ENCODE data around the gene EGR1. TPM values are rescaled to one million over a fixed set of nuclear protein-coding genes. Genes with fewer than 3 reads are reported as not detected.

Gene EGR1
- 21.4 TPM for total RNA-seq

- peak within 1 kb of the TSS; percentile 87 to 93 (median 90) for H3K4me3 ChIP-seq (ENCODE audit: low read length in 3 of 3)
- H3K4me1 ChIP-seq (ENCODE audit: control insufficient read depth in 3 of 3, insufficient read depth in 3 of 3, low read length in 3 of 3) = peaks cover 37 to 50% (median 44%) of the 10 kb centered on the region in 3 donors
- H3K27me3 ChIP-seq (ENCODE audit: control insufficient read depth in 3 of 3, insufficient read depth in 3 of 3, low read length in 3 of 3) = peaks cover 0 to 7% (median 3%) of the 10 kb centered on the region in 3 donors
- peak within 1 kb of the TSS; percentile 92 to 99 (median 92) for H3K9ac ChIP-seq (ENCODE audit: low read depth in 1 of 3, low read length in 3 of 3)
- peaks cover 7 to 11% (median 11%) of the 10 kb centered on the region in 3 donors for H3K36me3 ChIP-seq (ENCODE audit: control insufficient read depth in 3 of 3, insufficient read depth in 3 of 3, low read length in 3 of 3)
- peak within 1 kb of the TSS; percentile 98 for H3K27ac ChIP-seq (ENCODE audit: low read depth, low read length)
- no peaks in the 10 kb centered on the region for H3K9me3 ChIP-seq (ENCODE audit: control insufficient read depth in 3 of 3, low read length in 3 of 3)
Measured at GRCh38 chr5:138465261-138466124, at the start of gene EGR1. Gene EGR1 (plus strand): TSS chr5:138465479. CDS start chr5:138465762, 283 bp downstream.

- no peaks in the 10 kb centered on the region for H3K27me3 ChIP-seq (ENCODE audit: control insufficient read depth in 3 of 3, insufficient read depth in 3 of 3, low read length in 3 of 3)
- no peak overlapping the region for H3K27ac ChIP-seq (ENCODE audit: low read depth, low read length)
- no peaks in the 10 kb centered on the region for H3K9me3 ChIP-seq (ENCODE audit: control insufficient read depth in 3 of 3, low read length in 3 of 3)
- H3K4me3 ChIP-seq (ENCODE audit: low read length in 3 of 3) = no peak overlapping the region
- no peaks in the 10 kb centered on the region for H3K4me1 ChIP-seq (ENCODE audit: control insufficient read depth in 3 of 3, insufficient read depth in 3 of 3, low read length in 3 of 3)
- H3K36me3 ChIP-seq (ENCODE audit: control insufficient read depth in 3 of 3, insufficient read depth in 3 of 3, low read length in 3 of 3) = peaks cover 59 to 71% (median 68%) of the 10 kb centered on the region in 3 donors
- H3K9ac ChIP-seq (ENCODE audit: low read depth in 1 of 3, low read length in 3 of 3) = no peak overlapping the region
Measured at GRCh38 chr5:138418444-138418843, 46.8 kb upstream of the EGR1 start.

GRCh38 chr5:138425079-138425478, 40.2 kb upstream of the EGR1 start:
- H3K27ac ChIP-seq (ENCODE audit: low read depth, low read length) = no peak overlapping the region
- no peak overlapping the region for H3K9ac ChIP-seq (ENCODE audit: low read depth in 1 of 3, low read length in 3 of 3)
- H3K4me3 ChIP-seq (ENCODE audit: low read length in 3 of 3) = no peak overlapping the region
- no peaks in the 10 kb centered on the region for H3K4me1 ChIP-seq (ENCODE audit: control insufficient read depth in 3 of 3, insufficient read depth in 3 of 3, low read length in 3 of 3)
- H3K36me3 ChIP-seq (ENCODE audit: control insufficient read depth in 3 of 3, insufficient read depth in 3 of 3, low read length in 3 of 3) = peaks cover 36 to 87% (median 80%) of the 10 kb centered on the region in 3 donors
- no peaks in the 10 kb centered on the region for H3K9me3 ChIP-seq (ENCODE audit: control insufficient read depth in 3 of 3, low read length in 3 of 3)
- H3K27me3 ChIP-seq (ENCODE audit: control insufficient read depth in 3 of 3, insufficient read depth in 3 of 3, low read length in 3 of 3) = no peaks in the 10 kb centered on the region

GRCh38 chr5:138435943-138436342, 29.3 kb upstream of the EGR1 start:
- H3K9me3 ChIP-seq (ENCODE audit: control insufficient read depth in 3 of 3, low read length in 3 of 3) = no peaks in the 10 kb centered on the region
- peaks cover 37 to 48% (median 46%) of the 10 kb centered on the region in 3 donors for H3K36me3 ChIP-seq (ENCODE audit: control insufficient read depth in 3 of 3, insufficient read depth in 3 of 3, low read length in 3 of 3)
- H3K4me1 ChIP-seq (ENCODE audit: control insufficient read depth in 3 of 3, insufficient read depth in 3 of 3, low read length in 3 of 3) = peaks cover 10 to 14% (median 11%) of the 10 kb centered on the region in 3 donors
- no peak overlapping the region for H3K4me3 ChIP-seq (ENCODE audit: low read length in 3 of 3)
- H3K9ac ChIP-seq (ENCODE audit: low read depth in 1 of 3, low read length in 3 of 3) = no peak overlapping the region
- H3K27ac ChIP-seq (ENCODE audit: low read depth, low read length) = no peak overlapping the region
- H3K27me3 ChIP-seq (ENCODE audit: control insufficient read depth in 3 of 3, insufficient read depth in 3 of 3, low read length in 3 of 3) = no peaks in the 10 kb centered on the region

GRCh38 chr5:138438003-138438723, 27.1 kb upstream of the EGR1 start:
- Histone ChIP-seq H3K4me3 (ENCODE audit: low read length in 3 of 3) (peak overlapping the region; percentile 49 to 64 (median 60)), H3K27me3 (ENCODE audit: control insufficient read depth in 3 of 3, insufficient read depth in 3 of 3, low read length in 3 of 3) (no peaks in the 10 kb centered on the region), H3K27ac (ENCODE audit: low read depth, low read length) (no peak overlapping the region), H3K9ac (ENCODE audit: low read depth in 1 of 3, low read length in 3 of 3) (peak overlapping the region in 2 of 3 donors; percentile 61 to 70), H3K36me3 (ENCODE audit: control insufficient read depth in 3 of 3, insufficient read depth in 3 of 3, low read length in 3 of 3) (peaks cover 24 to 31% (median 29%) of the 10 kb centered on the region in 3 donors), H3K4me1 (ENCODE audit: control insufficient read depth in 3 of 3, insufficient read depth in 3 of 3, low read length in 3 of 3) (peaks cover 10 to 14% (median 11%) of the 10 kb centered on the region in 3 donors), H3K9me3 (ENCODE audit: control insufficient read depth in 3 of 3, low read length in 3 of 3) (no peaks in the 10 kb centered on the region)

- H3K27ac ChIP-seq (ENCODE audit: low read depth, low read length) = no peak within 1 kb of the TSS
- H3K27me3 ChIP-seq (ENCODE audit: control insufficient read depth in 3 of 3, insufficient read depth in 3 of 3, low read length in 3 of 3) = no peaks in the 10 kb centered on the region
- peaks cover 19 to 25% (median 22%) of the 10 kb centered on the region in 3 donors for H3K36me3 ChIP-seq (ENCODE audit: control insufficient read depth in 3 of 3, insufficient read depth in 3 of 3, low read length in 3 of 3)
- H3K9ac ChIP-seq (ENCODE audit: low read depth in 1 of 3, low read length in 3 of 3) = peak within 1 kb of the TSS; percentile 20 to 70 (median 61)
- peak within 1 kb of the TSS; percentile 49 to 64 (median 60) for H3K4me3 ChIP-seq (ENCODE audit: low read length in 3 of 3)
- H3K9me3 ChIP-seq (ENCODE audit: control insufficient read depth in 3 of 3, low read length in 3 of 3) = no peaks in the 10 kb centered on the region
- H3K4me1 ChIP-seq (ENCODE audit: control insufficient read depth in 3 of 3, insufficient read depth in 3 of 3, low read length in 3 of 3) = peaks cover 10 to 14% (median 11%) of the 10 kb centered on the region in 3 donors
Measured at GRCh38 chr5:138438724-138439476, 26.4 kb upstream of the EGR1 start, which contains the start of gene REEP2. Gene REEP2 (plus strand): TSS chr5:138439057. CDS start chr5:138439209, 152 bp downstream.

- Histone ChIP-seq H3K9ac (ENCODE audit: low read depth in 1 of 3, low read length in 3 of 3) (peak overlapping the region in 1 of 3 donors; percentile 70), H3K27ac (ENCODE audit: low read depth, low read length) (no peak overlapping the region), H3K36me3 (ENCODE audit: control insufficient read depth in 3 of 3, insufficient read depth in 3 of 3, low read length in 3 of 3) (peaks cover 16 to 23% (median 20%) of the 10 kb centered on the region in 3 donors), H3K9me3 (ENCODE audit: control insufficient read depth in 3 of 3, low read length in 3 of 3) (no peaks in the 10 kb centered on the region), H3K4me1 (ENCODE audit: control insufficient read depth in 3 of 3, insufficient read depth in 3 of 3, low read length in 3 of 3) (peaks cover 10 to 14% (median 11%) of the 10 kb centered on the region in 3 donors), H3K27me3 (ENCODE audit: control insufficient read depth in 3 of 3, insufficient read depth in 3 of 3, low read length in 3 of 3) (no peaks in the 10 kb centered on the region), H3K4me3 (ENCODE audit: low read length in 3 of 3) (peak overlapping the region; percentile 24 to 64 (median 46))
Measured at GRCh38 chr5:138439477-138440158, 25.7 kb upstream of the EGR1 start.

- peak overlapping the region in 1 of 3 donors; percentile 13 for H3K4me3 ChIP-seq (ENCODE audit: low read length in 3 of 3)
- no peaks in the 10 kb centered on the region for H3K9me3 ChIP-seq (ENCODE audit: control insufficient read depth in 3 of 3, low read length in 3 of 3)
- H3K36me3 ChIP-seq (ENCODE audit: control insufficient read depth in 3 of 3, insufficient read depth in 3 of 3, low read length in 3 of 3) = peaks cover 11 to 15% (median 12%) of the 10 kb centered on the region in 3 donors
- no peak overlapping the region for H3K9ac ChIP-seq (ENCODE audit: low read depth in 1 of 3, low read length in 3 of 3)
- no peaks in the 10 kb centered on the region for H3K27me3 ChIP-seq (ENCODE audit: control insufficient read depth in 3 of 3, insufficient read depth in 3 of 3, low read length in 3 of 3)
- no peak overlapping the region for H3K27ac ChIP-seq (ENCODE audit: low read depth, low read length)
- peaks cover 10 to 14% (median 11%) of the 10 kb centered on the region in 3 donors for H3K4me1 ChIP-seq (ENCODE audit: control insufficient read depth in 3 of 3, insufficient read depth in 3 of 3, low read length in 3 of 3)
Measured at GRCh38 chr5:138440159-138441073, 24.9 kb upstream of the EGR1 start.

Data from skeletal muscle tissue (tissue), 4 donors.